ENCODE data around the gene AJM1. TPM values are rescaled to one million over a fixed set of nuclear protein-coding genes. Genes with fewer than 3 reads are reported as not detected.

AJM1 gene
- total RNA-seq, 1 experiment from 2014 or later = 1.8 TPM

DNA sequence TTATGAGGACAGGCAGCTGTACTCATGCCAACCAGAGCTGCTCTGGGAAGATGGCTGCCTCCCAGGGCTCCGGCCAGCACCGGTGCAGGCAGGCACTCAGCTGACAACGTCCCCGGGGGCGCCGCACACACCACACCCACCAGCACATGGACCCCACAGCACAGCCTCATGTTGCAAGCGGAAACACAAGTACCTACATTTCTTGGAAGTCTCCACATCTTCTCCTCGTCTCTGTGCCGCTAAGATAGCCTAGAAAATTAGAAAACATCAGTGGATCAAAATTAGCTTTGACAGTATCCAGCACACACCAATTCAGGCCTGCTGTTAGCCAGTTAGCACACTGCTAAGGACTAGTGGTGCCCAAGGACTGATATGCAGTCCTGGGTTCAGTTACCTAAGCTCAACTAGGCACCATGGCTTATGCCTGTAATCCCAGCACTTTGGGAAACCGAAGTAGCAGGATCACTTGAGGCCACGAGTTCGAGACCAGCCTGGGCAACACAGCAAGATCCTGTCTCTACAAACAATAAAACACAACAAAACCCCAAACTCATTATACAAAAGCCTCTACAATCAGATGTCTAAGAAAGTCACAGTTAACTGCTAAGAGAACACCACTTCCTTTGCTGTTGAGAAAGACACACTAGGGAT lies 21.5 kb downstream of the AJM1 start:
- Histone ChIP-seq H2BK12ac (ENCODE audit: insufficient read length, low read depth, low read length) (no peak overlapping the region), H3K79me1 (ENCODE audit: insufficient read depth, low read depth, low read length, poor library complexity, severe bottlenecking) (peaks cover 2% of the 10 kb centered on the region), H3K27ac (ENCODE audit: insufficient read length, low read depth, low read length) (no peak overlapping the region), H2BK120ac (ENCODE audit: low read depth, low read length, poor library complexity, severe bottlenecking) (no peak overlapping the region), H3K14ac (ENCODE audit: insufficient read depth, low read length) (no peak overlapping the region), H4K20me1 (ENCODE audit: control insufficient read depth, insufficient read depth, insufficient read length) (no peaks in the 10 kb centered on the region), H3T11ph (ENCODE audit: low read length) (no peak overlapping the region), H3K9me3 (ENCODE audit: control insufficient read depth, low read depth, low read length) (peaks cover 5% of the 10 kb centered on the region), H3K23me2 (ENCODE audit: insufficient read length, low read depth, low read length, poor library complexity, severe bottlenecking) (peaks cover 4% of the 10 kb centered on the region), H3K4ac (ENCODE audit: low read depth, low read length) (no peak overlapping the region), H3K4me1 (ENCODE audit: insufficient read depth, low read length) (0 out of 2 replicates have a peak, but pooled peaks cover 3% of the 10 kb centered on the region), H2AK5ac (ENCODE audit: insufficient read length, low read length) (no peak overlapping the region), H4K8ac (replicated peaks; ENCODE audit: insufficient read length, low read depth, low read length) (no peak overlapping the region), H3K9ac (ENCODE audit: extremely low read depth, insufficient read length, low read length) (no peak overlapping the region), H3K27me3 (ENCODE audit: insufficient read depth, low read length) (no peaks in the 10 kb centered on the region), H4K5ac (ENCODE audit: insufficient read length, low read depth, low read length) (no peak overlapping the region), H3K79me2 (ENCODE audit: insufficient read depth, low read length) (peaks cover 2% of the 10 kb centered on the region; the same call in 1 of the 2 replicates), H2BK20ac (ENCODE audit: low read depth, low read length, poor library complexity, severe bottlenecking) (no peak overlapping the region), H3K4me2 (ENCODE audit: insufficient read depth, insufficient read length, low read length) (no peak overlapping the region), H4K91ac (ENCODE audit: insufficient read length, low read depth, low read length) (no peak overlapping the region), H2BK15ac (ENCODE audit: low read depth, low read length) (no peak overlapping the region), H2BK5ac (ENCODE audit: insufficient read length, low read length) (no peak overlapping the region), H3K56ac (ENCODE audit: insufficient read length, low read depth, low read length) (no peak overlapping the region), H2AFZ (ENCODE audit: low read length) (no peak overlapping the region), H3K18ac (ENCODE audit: insufficient read length, low read depth, low read length) (no peak overlapping the region), H3K23ac (ENCODE audit: insufficient read length, low read depth, low read length) (no peak overlapping the region)
- TF ChIP-seq, protein P1, sequence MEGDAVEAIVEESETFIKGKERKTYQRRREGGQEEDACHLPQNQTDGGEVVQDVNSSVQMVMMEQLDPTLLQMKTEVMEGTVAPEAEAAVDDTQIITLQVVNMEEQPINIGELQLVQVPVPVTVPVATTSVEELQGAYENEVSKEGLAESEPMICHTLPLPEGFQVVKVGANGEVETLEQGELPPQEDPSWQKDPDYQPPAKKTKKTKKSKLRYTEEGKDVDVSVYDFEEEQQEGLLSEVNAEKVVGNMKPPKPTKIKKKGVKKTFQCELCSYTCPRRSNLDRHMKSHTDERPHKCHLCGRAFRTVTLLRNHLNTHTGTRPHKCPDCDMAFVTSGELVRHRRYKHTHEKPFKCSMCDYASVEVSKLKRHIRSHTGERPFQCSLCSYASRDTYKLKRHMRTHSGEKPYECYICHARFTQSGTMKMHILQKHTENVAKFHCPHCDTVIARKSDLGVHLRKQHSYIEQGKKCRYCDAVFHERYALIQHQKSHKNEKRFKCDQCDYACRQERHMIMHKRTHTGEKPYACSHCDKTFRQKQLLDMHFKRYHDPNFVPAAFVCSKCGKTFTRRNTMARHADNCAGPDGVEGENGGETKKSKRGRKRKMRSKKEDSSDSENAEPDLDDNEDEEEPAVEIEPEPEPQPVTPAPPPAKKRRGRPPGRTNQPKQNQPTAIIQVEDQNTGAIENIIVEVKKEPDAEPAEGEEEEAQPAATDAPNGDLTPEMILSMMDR (conservative IDR thresholded peaks at IDR 0.05) = no peak
- peaks cover 2% of the 10 kb centered on the region for H3K27me3 Mint-ChIP-seq (ENCODE audit: low read depth)
- no peak overlapping the region for H3K27ac Mint-ChIP-seq
- peak overlapping the region in 1 of 2 experiments; percentile 32; a peak in 1 of 5 replicates for H3K4me3 Mint-ChIP-seq
- peaks cover 5 to 6% of the 10 kb centered on the region in 2 experiments for H3K4me1 Mint-ChIP-seq
- no CpG with 5 or more reads among the region's 12 CpGs for WGBS (ENCODE audit: extremely low coverage, insufficient read length, low lambda C conversion rate)
- peaks cover 22 to 56% (median 51%) of the 10 kb centered on the region in 3 experiments for H3K36me3 Mint-ChIP-seq (ENCODE audit: insufficient read depth in 1 of 3, low read depth in 3 of 3)
- peaks cover 13 to 19% of the 10 kb centered on the region in 2 experiments for H3K9me3 Mint-ChIP-seq
- DNase-seq = no peak
